ENCODE results near the gene HPX. TPM values are rescaled to one million over a fixed set of nuclear protein-coding genes. Genes with fewer than 3 reads are reported as not detected.

HPX gene
- total and polyA plus RNA-seq, 9 donors = 0.46 to 4.1 (median 2.4) TPM

- H3K27ac ChIP-seq = no peak overlapping the region
- H3K9me3 ChIP-seq = no peaks in the 10 kb centered on the region
- no peaks in the 10 kb centered on the region for H3K4me1 ChIP-seq (ENCODE audit: insufficient read depth)
- H3K36me3 ChIP-seq = no peaks in the 10 kb centered on the region
- 90 to 93% (median 91%) methylated on average over 12 of the region's 12 CpGs for WGBS, 3 donors
- intact Hi-C loops (cut with DNase I) = no loop called here
- no peaks in the 10 kb centered on the region for H3K27me3 ChIP-seq
- no peak for DNase-seq
- H3K4me3 ChIP-seq = no peak overlapping the region
- TF ChIP-seq POLR2A (IDR thresholded peaks at IDR 0.05) (no peak), CTCF (IDR thresholded peaks at IDR 0.05) (no peak), EP300 (IDR thresholded peaks at IDR 0.05) (no peak)
Observed at GRCh38 chr11:6437423-6437822, 3.4 kb downstream of the HPX start.

- Histone ChIP-seq H3K9me3 (no peaks in the 10 kb centered on the region), H3K27me3 (no peaks in the 10 kb centered on the region), H3K27ac (no peak overlapping the region), H3K36me3 (no peaks in the 10 kb centered on the region), H3K4me1 (ENCODE audit: insufficient read depth) (no peaks in the 10 kb centered on the region), H3K4me3 (no peak overlapping the region)
- intact Hi-C loops (cut with DNase I) = no loop called here
- TF ChIP-seq EP300 (IDR thresholded peaks at IDR 0.05) (no peak), POLR2A (IDR thresholded peaks at IDR 0.05) (no peak), CTCF (IDR thresholded peaks at IDR 0.05) (no peak)
- 66 to 78% (median 67%) methylated on average over 5 of the region's 5 CpGs for WGBS, 3 donors
- DNase-seq = no peak
Observed at GRCh38 chr11:6433998-6434660, 6.7 kb downstream of the HPX start.

- TF ChIP-seq CTCF (IDR thresholded peaks at IDR 0.05) (no peak), POLR2A (IDR thresholded peaks at IDR 0.05) (no peak), EP300 (IDR thresholded peaks at IDR 0.05) (no peak)
Observed at GRCh38 chr11:6431861-6432260, 8.9 kb downstream of the HPX start.

GRCh38 chr11:6427516-6427915, 13.3 kb downstream of the HPX start:
- Histone ChIP-seq H3K27ac (no peak overlapping the region), H3K36me3 (no peaks in the 10 kb centered on the region), H3K27me3 (no peaks in the 10 kb centered on the region), H3K4me1 (ENCODE audit: insufficient read depth) (no peaks in the 10 kb centered on the region), H3K4me3 (no peak overlapping the region), H3K9me3 (no peaks in the 10 kb centered on the region)
- no peak for TF ChIP-seq EP300 (IDR thresholded peaks at IDR 0.05)
- DNase-seq = no peak
- intact Hi-C loops (cut with DNase I) = no loop called here

More at GRCh38 chr11:6431861-6432260, 8.9 kb downstream of the HPX start:
- no peak overlapping the region for H3K27ac ChIP-seq
- H3K9me3 ChIP-seq = no peaks in the 10 kb centered on the region
- no peak overlapping the region for H3K4me3 ChIP-seq
- intact Hi-C loops (cut with DNase I) = no loop called here
- WGBS, 3 donors = 66 to 83% (median 74%) methylated on average over 3 of the region's 3 CpGs
- no peaks in the 10 kb centered on the region for H3K36me3 ChIP-seq
- no peak for DNase-seq
- H3K27me3 ChIP-seq = no peaks in the 10 kb centered on the region
- no peaks in the 10 kb centered on the region for H3K4me1 ChIP-seq (ENCODE audit: insufficient read depth)

GRCh38 chr11:6420677-6421076, 20.1 kb downstream of the HPX start:
- Histone ChIP-seq H3K9me3 (no peaks in the 10 kb centered on the region), H3K27me3 (no peaks in the 10 kb centered on the region), H3K4me1 (ENCODE audit: insufficient read depth) (peaks cover 4% of the 10 kb centered on the region), H3K27ac (no peak overlapping the region), H3K4me3 (no peak overlapping the region), H3K36me3 (no peaks in the 10 kb centered on the region)
- WGBS, 3 donors = 84 to 89% (median 85%) methylated on average over 3 of the region's 3 CpGs
- no peak for DNase-seq
- TF ChIP-seq EP300 (IDR thresholded peaks at IDR 0.05) (no peak), POLR2A (IDR thresholded peaks at IDR 0.05) (no peak), CTCF (IDR thresholded peaks at IDR 0.05) (no peak)
- intact Hi-C loops (cut with DNase I) = no loop called here
